AG04449 (cell line): Measurements from ENCODE around the gene ANKS1A.
"Not testable (repeated sequence)": the region's sequence is repeated elsewhere in the genome, so short reads cannot be mapped to it uniquely, and the experiment has no call there.

Experiments used
- CTCF ChIA-PET: fragments of 350-600 bp; formaldehyde crosslinking; extraction: SDS; loops from one replicate; lab custom pipeline; 2021; ENCODE audit warnings: antibody characterized with exemption; lab: Yijun Ruan, JAX
- POLR2A ChIA-PET: fragments of 400-600, 350-600 bp; formaldehyde crosslinking; extraction: SDS; loops from one replicate; lab custom pipeline; 2020; ENCODE audit warnings: antibody characterized with exemption, inconsistent platforms; lab: Yijun Ruan, JAX
- DNase-seq: peaks from one replicate; pipeline ENCODE4 v3.0.0-alpha.2; 2010; ENCODE audit warnings: low read depth, low spot score
- H3K4me3 ChIP-seq: 2 replicates; pipeline ENCODE4 v1.5.1; 2011; ENCODE audit warnings: low read depth, mild to moderate bottlenecking, control low read depth, low read length
- TF ChIP-seq, protein P1 (sequence below): IDR thresholded peaks from one replicate; pipeline ENCODE4 v1.5.1; 2011; ENCODE audit warnings: mild to moderate bottlenecking, moderate library complexity, low read length, control low read depth, inconsistent platforms; ENCODE audit not compliant: insufficient read depth; ENCODE audit errors: missing control alignments

The ANKS1A gene

DNA sequence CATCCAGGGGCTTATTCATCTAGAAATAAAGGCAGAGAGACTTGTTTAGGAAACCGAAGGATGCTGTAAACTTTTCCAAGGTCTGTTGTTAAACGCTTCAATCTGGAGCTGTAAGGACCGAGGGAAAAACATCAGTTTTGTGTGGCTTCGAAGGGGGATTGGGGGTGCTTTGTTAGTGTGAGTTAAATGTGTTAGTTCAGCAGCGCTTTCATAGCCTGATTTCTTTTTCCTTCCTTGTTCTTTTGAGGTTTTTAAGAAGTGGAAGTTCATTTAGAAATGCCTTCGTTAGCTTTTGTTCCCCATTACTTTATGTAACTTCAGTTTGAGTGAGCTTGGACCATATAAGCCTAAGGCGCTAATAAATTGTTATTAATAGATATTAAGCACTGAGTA lies 1.5 kb downstream of the ANKS1A start:
- no peak for DNase-seq
- ChIA-PET POLR2A (no interaction called here), CTCF (interaction anchor here (1.0 to 4.3 kb wide), 3 partner anchors 34 to 249 kb away, joined by 3 to 21 read pairs (median 3); no protein-coding TSS in a partner anchor)
- TF ChIP-seq, protein P1, sequence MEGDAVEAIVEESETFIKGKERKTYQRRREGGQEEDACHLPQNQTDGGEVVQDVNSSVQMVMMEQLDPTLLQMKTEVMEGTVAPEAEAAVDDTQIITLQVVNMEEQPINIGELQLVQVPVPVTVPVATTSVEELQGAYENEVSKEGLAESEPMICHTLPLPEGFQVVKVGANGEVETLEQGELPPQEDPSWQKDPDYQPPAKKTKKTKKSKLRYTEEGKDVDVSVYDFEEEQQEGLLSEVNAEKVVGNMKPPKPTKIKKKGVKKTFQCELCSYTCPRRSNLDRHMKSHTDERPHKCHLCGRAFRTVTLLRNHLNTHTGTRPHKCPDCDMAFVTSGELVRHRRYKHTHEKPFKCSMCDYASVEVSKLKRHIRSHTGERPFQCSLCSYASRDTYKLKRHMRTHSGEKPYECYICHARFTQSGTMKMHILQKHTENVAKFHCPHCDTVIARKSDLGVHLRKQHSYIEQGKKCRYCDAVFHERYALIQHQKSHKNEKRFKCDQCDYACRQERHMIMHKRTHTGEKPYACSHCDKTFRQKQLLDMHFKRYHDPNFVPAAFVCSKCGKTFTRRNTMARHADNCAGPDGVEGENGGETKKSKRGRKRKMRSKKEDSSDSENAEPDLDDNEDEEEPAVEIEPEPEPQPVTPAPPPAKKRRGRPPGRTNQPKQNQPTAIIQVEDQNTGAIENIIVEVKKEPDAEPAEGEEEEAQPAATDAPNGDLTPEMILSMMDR, result no peak
- H3K4me3 ChIP-seq, result peak overlapping the region; percentile 95

DNA sequence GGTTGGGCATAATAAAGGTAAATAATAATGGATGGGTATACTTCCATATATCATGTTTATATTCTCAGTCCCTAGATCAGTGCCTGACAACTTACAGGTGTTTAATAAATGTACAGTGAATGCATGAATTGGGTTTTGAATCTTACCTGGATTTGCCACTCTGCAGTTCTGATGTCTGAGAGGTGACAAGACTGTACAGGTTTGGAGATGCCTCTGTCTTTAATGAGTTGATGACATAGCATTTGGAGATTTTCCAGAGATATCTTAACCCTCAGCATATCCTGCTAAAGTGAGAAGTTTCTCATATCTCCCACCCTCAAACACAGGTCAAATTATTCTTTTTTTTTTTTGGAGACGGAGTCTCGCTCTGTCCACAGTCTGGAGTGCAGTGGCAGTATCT lies 2.2 kb downstream of the ANKS1A start:
- POLR2A ChIA-PET, result no interaction called here
- TF ChIP-seq, protein P1, result no peak
- DNase-seq, result no peak
- H3K4me3 ChIP-seq, result no peak overlapping the region
- CTCF ChIA-PET, result interaction anchor here (4.3 kb wide), 1 partner anchor 248 kb away, joined by 21 read pairs; no protein-coding TSS in a partner anchor

DNA sequence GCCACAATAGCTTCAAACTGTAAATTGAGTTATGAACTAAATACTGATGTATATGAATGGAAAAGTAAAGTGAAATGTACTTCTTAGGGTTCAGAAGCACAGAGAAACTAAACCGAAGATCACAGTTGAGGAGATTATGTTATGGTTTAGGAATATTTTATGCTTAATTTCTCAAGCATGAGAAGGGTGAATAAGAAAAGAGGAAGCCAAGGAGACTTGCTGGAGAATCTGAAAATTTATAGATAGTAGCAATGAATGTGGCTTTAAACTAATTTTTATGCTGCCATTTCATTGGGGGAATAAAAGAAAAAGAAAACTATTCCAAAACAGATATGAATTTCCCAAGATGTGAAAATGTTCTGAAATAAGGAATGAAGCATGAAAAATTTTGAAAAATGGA lies 5.6 kb downstream of the ANKS1A start:
- DNase-seq, result no peak
- ChIA-PET CTCF (interaction anchor here (1.2 kb wide), 1 partner anchor 8 kb away, joined by 3 read pairs; no protein-coding TSS in a partner anchor), POLR2A (no interaction called here)
- no peak overlapping the region for H3K4me3 ChIP-seq
- TF ChIP-seq, protein P1, result no peak

DNA sequence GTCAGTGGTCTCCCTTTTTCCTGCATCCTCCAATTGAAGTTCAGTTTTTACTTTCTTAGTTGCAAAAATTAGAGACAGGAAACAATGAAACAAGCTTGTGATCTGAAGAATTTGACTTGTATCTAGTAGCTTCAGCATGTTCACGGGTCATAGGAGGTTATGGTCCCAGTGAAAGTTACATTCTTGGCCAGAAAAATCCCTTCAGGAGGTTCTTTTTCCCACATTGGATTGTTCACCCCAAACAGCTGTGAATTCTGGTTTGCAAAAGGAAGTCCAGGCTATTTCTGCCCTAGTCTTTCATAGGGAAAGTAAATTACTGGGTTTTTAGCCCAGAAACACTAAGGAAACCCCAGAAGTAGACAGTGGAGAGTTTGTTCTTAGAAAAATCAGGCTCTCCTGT lies 8.1 kb downstream of the ANKS1A start:
- ChIA-PET CTCF (no interaction called here), POLR2A (no interaction called here)
- no peak overlapping the region for H3K4me3 ChIP-seq
- TF ChIP-seq, protein P1, result no peak
- DNase-seq, result no peak

DNA sequence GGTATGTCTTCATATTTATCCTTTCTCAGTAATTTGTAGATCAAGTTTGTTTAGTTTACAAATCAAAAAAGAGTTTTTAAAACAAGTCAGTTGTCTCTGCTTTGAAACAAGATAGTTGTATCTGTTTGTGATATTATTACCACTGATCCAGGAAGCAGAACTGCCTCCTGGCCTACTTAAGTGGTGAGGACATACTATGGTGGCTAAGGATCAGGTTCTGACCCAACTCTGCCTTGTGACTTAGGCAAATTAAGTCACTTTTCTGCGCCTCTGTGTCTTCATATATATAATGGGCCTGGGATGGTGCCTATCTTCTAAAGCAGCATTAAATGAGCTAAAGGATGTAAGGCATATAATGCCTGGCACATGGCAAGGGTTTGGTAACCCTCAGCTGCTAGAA lies 8.7 kb downstream of the ANKS1A start:
- no peak overlapping the region for H3K4me3 ChIP-seq
- no peak for DNase-seq
- TF ChIP-seq, protein P1, result no peak
- ChIA-PET CTCF (no interaction called here), POLR2A (no interaction called here)

DNA sequence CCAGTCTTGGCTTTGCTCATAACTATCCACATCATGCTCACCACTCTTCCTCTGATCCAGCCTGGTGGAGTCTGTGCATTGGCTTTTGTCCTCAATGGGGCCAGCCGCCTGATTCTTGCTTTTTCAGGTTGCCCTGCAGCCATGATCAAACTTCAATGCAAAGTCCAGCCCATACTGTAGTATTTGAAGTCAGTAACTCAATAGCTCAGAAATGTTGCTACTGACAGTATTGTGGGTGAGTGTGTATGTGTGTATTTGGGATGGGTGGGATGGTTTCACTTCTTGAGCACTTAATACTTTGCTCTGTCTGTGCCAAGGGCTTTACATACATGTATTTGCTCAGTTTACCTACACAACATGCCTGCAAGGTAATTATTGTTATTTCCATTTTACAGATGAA lies 10.7 kb downstream of the ANKS1A start:
- POLR2A ChIA-PET, H3K4me3 ChIP-seq, DNase-seq: not testable (repeated sequence)
- CTCF ChIA-PET, result interaction anchor here (0.9 to 1.2 kb wide), 2 partner anchors 8 to 87 kb away, joined by 3 to 4 read pairs; no protein-coding TSS in a partner anchor
